OCI-M2 (cell line): ENCODE data around the gene IFNL1.
"Not testable (repeated sequence)": the region's sequence is repeated elsewhere in the genome, so short reads cannot be mapped to it uniquely, and the experiment has no call there.

ENCODE experiments used
- DNase-seq: peaks from one replicate; lab custom pipeline; 2025; ENCODE audit not compliant: unreplicated experiment; lab: John Stamatoyannopoulos, UW

The IFNL1 gene

GRCh38 chr19:39328046-39328705 lies 32.0 kb downstream of the IFNL1 start:
- DNase-seq: no peak

GRCh38 chr19:39329948-39330347 lies 33.7 kb downstream of the IFNL1 start:
- DNase-seq: no peak

GRCh38 chr19:39332293-39332692 lies 36.1 kb downstream of the IFNL1 start:
- DNase-seq: no peak

GRCh38 chr19:39332738-39333137 lies 36.5 kb downstream of the IFNL1 start:
- DNase-seq: not testable (repeated sequence)

GRCh38 chr19:39333507-39333906 lies 37.3 kb downstream of the IFNL1 start:
- no peak for DNase-seq

- no peak for DNase-seq
Measured at GRCh38 chr19:39334444-39334976, 38.3 kb downstream of the IFNL1 start.

GRCh38 chr19:39335168-39335548 lies 39.0 kb downstream of the IFNL1 start:
- no peak for DNase-seq

GRCh38 chr19:39336483-39336882 lies 40.3 kb downstream of the IFNL1 start:
- DNase-seq: no peak

GRCh38 chr19:39339674-39340073 lies 43.5 kb downstream of the IFNL1 start:
- DNase-seq: no peak

GRCh38 chr19:39340156-39340555 lies 43.9 kb downstream of the IFNL1 start:
- not testable (repeated sequence) for DNase-seq

- no peak for DNase-seq
Measured at GRCh38 chr19:39341129-39341718, 45.0 kb downstream of the IFNL1 start.

- DNase-seq: peak; percentile 99
Measured at GRCh38 chr19:39341719-39342604, 45.8 kb downstream of the IFNL1 start, which contains the start of gene SAMD4B. Gene SAMD4B (plus strand): TSS chr19:39342421. CDS start chr19:39356894, 14,473 bp downstream.

GRCh38 chr19:39342647-39343305 lies 46.6 kb downstream of the IFNL1 start:
- DNase-seq: no peak

- no peak for DNase-seq
Measured at GRCh38 chr19:39345956-39346355, 49.7 kb downstream of the IFNL1 start.

GRCh38 chr19:39347332-39348164 lies 51.3 kb downstream of the IFNL1 start:
- no peak for DNase-seq
